Measurements from ENCODE around the gene RNU6-9. TPM values are rescaled to one million over a fixed set of nuclear protein-coding genes. Genes with fewer than 3 reads are reported as not detected.
A peak's percentile ranks its signal among the peaks of the same experiment; 100 is the strongest.

The RNU6-9 gene
- total and polyA plus RNA-seq, 12 donors: not detected

DNA sequence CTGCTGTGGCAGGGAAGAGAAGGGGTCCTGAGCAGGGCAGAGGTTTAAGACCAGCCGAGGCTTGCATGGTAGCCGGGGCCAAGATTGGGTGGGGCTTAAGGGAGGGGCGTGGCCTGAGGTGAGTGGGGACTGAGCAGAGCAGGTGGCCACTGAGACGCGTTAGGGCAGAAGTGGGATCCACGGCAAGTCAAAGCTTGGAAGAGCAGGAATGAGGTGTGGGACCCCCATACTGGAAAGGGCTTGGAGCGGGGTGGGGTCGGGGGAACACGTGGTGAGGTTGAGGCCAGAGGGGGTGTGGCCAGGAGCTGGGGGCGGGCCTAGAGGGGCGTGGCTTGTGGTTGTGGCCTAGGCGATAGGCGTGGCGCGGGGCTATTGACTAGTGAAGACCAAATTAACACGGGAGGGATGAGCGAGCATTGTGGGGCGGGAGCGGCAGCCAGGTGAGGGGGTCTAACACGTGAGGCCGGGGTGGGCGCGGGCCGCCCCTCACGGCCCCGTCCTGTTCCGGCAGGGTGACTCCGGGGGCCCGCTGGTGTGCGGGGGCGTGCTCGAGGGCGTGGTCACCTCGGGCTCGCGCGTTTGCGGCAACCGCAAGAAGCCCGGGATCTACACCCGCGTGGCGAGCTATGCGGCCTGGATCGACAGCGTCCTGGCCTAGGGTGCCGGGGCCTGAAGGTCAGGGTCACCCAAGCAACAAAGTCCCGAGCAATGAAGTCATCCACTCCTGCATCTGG is 30.5 kb upstream of the RNU6-9 start:
- no peaks in the 10 kb centered on the region for H3K9me3 ChIP-seq
- TF ChIP-seq, protein P1, sequence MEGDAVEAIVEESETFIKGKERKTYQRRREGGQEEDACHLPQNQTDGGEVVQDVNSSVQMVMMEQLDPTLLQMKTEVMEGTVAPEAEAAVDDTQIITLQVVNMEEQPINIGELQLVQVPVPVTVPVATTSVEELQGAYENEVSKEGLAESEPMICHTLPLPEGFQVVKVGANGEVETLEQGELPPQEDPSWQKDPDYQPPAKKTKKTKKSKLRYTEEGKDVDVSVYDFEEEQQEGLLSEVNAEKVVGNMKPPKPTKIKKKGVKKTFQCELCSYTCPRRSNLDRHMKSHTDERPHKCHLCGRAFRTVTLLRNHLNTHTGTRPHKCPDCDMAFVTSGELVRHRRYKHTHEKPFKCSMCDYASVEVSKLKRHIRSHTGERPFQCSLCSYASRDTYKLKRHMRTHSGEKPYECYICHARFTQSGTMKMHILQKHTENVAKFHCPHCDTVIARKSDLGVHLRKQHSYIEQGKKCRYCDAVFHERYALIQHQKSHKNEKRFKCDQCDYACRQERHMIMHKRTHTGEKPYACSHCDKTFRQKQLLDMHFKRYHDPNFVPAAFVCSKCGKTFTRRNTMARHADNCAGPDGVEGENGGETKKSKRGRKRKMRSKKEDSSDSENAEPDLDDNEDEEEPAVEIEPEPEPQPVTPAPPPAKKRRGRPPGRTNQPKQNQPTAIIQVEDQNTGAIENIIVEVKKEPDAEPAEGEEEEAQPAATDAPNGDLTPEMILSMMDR (IDR thresholded peaks at IDR 0.05): no peak
- intact Hi-C loops (cut with DNase I): loop anchor here in 8 of 10 donors (2.0 to 10.0 kb wide), 8 partner anchors 50 to 122 kb away; partner anchors contain the start of genes KISS1R (in 4 of the 8), WDR18 (in 3 of the 8) and R3HDM4 (in 1 of the 8)
- peak overlapping the region in 2 of 10 donors; percentile 11 to 42 for H3K4me3 ChIP-seq
- H3K27me3 ChIP-seq: peaks cover 0 to 47% (median 32%) of the 10 kb centered on the region in 7 donors
- peaks cover 0 to 5% (median under 1%) of the 10 kb centered on the region in 9 donors for H3K36me3 ChIP-seq
- ATAC-seq (peak in 4 of 8 donors; percentile 2 to 32 (median 9)), DNase-seq (peak in 1 of 2 donors; percentile 70)
- peak overlapping the region in 1 of 10 donors; percentile 85 for H3K27ac ChIP-seq
- H3K4me1 ChIP-seq: peaks cover 0 to 46% (median 10%) of the 10 kb centered on the region in 9 donors
- 19% methylated on average over 43 to 48 of the region's 48 CpGs for WGBS, 2 donors

DNA sequence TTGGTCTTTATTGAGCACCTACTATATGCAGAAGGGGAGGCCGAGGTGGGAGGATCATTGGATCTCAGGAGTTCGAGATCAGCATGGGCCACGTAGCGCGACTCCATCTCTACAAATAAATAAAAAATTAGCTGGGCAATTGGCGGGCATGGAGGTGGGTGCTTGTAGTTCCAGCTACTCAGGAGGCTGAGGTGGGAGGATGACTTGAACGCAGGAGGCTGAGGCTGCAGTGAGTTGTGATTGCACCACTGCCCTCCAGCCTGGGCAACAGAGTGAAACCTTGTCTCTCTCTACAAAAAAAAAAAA is 30.0 kb upstream of the RNU6-9 start:
- Histone ChIP-seq H3K4me3 (peak overlapping the region in 2 of 10 donors; percentile 24 to 42), H3K27me3 (peaks cover 0 to 46% (median 27%) of the 10 kb centered on the region in 7 donors), H3K36me3 (peaks cover 0 to 10% (median 5%) of the 10 kb centered on the region in 9 donors), H3K27ac (peak overlapping the region in 1 of 10 donors; percentile 85), H3K9me3 (no peaks in the 10 kb centered on the region), H3K4me1 (peaks cover 0 to 46% (median 10%) of the 10 kb centered on the region in 9 donors)
- WGBS, 2 donors: 68 to 72% methylated on average over 7 of the region's 7 CpGs
- intact Hi-C loops (cut with DNase I): loop anchor here in 8 of 10 donors (2.0 to 10.0 kb wide), 8 partner anchors 50 to 122 kb away; partner anchors contain the start of genes KISS1R (in 4 of the 8), WDR18 (in 3 of the 8) and R3HDM4 (in 1 of the 8)
- ATAC-seq (no peak), DNase-seq (no peak)
- TF ChIP-seq, protein P1 (IDR thresholded peaks at IDR 0.05): no peak

DNA sequence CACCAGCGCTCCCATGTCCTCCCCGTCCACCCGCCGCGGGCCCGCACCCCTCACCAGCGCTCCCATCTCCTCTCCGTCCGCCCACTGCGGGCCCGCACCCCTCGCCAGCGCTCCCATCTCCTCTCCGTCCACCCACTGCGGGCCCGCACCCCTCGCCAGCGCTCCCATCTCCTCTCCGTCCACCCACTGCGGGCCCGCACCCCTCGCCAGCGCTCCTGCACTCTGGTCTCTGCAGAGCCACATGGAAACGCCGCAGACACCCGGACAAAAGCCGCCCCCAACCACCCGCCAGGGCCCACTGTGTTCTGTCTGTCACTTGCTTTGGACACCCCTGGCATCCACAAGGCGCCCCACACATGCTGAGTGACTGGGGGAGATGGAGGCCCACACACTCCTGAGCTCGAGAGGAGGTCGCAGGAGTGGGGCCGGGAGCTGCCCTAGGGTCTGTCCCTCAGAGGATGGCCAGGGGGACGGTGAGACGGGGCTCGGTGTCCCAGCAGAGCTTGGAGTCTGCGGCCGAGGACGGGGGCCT is 26.4 kb upstream of the RNU6-9 start:
- Histone ChIP-seq H3K4me1 (peaks cover 0 to 37% (median 10%) of the 10 kb centered on the region in 9 donors), H3K36me3 (peaks cover 0 to 40% (median 12%) of the 10 kb centered on the region in 9 donors), H3K27me3 (peaks cover 0 to 16% (median under 1%) of the 10 kb centered on the region in 7 donors), H3K27ac (peak overlapping the region in 1 of 10 donors; percentile 5), H3K4me3 (no peak overlapping the region), H3K9me3 (no peaks in the 10 kb centered on the region)
- WGBS, 2 donors: 82 to 83% methylated on average over 30 to 36 of the region's 38 CpGs
- DNase-seq (no peak), ATAC-seq (no peak)
- TF ChIP-seq, protein P1 (IDR thresholded peaks at IDR 0.05): no peak
- intact Hi-C loops (cut with DNase I): loop anchor here in 3 of 10 donors (10.0 kb wide), 3 partner anchors 92 to 118 kb away; partner anchors contain the start of gene WDR18 (in 1 of the 3)

DNA sequence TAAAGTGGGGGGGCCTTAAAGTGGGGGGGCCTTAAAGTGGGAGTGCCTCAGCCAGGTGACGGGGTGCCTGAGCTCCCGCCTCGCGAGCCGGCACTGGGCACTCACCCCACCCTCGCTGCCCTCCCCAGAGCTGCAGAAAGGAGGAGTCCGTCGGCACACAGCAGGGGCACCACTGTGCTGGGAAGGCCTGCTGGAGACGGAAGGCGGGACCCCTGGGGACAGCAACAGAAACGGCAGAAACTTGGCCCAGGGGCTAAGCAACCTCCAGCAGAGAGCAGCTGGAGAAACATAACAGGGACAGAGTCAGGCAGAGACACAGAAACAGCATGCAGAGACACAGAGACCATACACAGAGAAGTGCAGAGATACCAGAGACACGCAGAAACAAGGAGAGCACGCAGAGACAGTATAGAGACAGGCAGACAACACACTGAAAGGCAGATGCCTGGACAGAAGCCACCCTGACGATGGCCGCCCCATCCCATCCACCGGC is 25.9 kb upstream of the RNU6-9 start:
- 65 to 78% methylated on average over 16 of the region's 16 CpGs for WGBS, 2 donors
- ATAC-seq (peak in 3 of 8 donors; percentile 6 to 21 (median 9)), DNase-seq (no peak)
- Histone ChIP-seq H3K4me3 (no peak overlapping the region), H3K27ac (peak overlapping the region in 2 of 10 donors; percentile 5 to 29), H3K9me3 (no peaks in the 10 kb centered on the region), H3K4me1 (peaks cover 0 to 42% (median 10%) of the 10 kb centered on the region in 9 donors), H3K27me3 (peaks cover 0 to 14% (median 0%) of the 10 kb centered on the region in 7 donors), H3K36me3 (peaks cover 0 to 45% (median 12%) of the 10 kb centered on the region in 9 donors)
- TF ChIP-seq, protein P1 (IDR thresholded peaks at IDR 0.05): no peak
- intact Hi-C loops (cut with DNase I): loop anchor here in 3 of 10 donors (10.0 kb wide), 3 partner anchors 93 to 117 kb away; partner anchors contain the start of gene WDR18 (in 1 of the 3)

All from heart right ventricle (tissue), 16 donors.